HG02981 (cell line): ENCODE data around the gene CFTR.

Experiments used
- ATAC-seq: cut with Tn5 transposase; IDR thresholded peaks from one replicate; pipeline ENCODE4 v1.9.1; 2021; ENCODE audit warnings: mild to moderate bottlenecking, moderate library complexity; ENCODE audit not compliant: unreplicated experiment

CFTR gene

GRCh38 chr7:117645481-117646165, 165.8 kb downstream of the CFTR start:
- no peak for ATAC-seq

- ATAC-seq: no peak
Observed at GRCh38 chr7:117648203-117648866, 168.5 kb downstream of the CFTR start.

GRCh38 chr7:117652943-117653680, 173.3 kb downstream of the CFTR start:
- no peak for ATAC-seq

- no peak for ATAC-seq
Observed at GRCh38 chr7:117654780-117655179, 175.0 kb downstream of the CFTR start.

- ATAC-seq: no peak
Observed at GRCh38 chr7:117656806-117657205, 177.0 kb downstream of the CFTR start.

- ATAC-seq: no peak
Observed at GRCh38 chr7:117659531-117660011, 179.7 kb downstream of the CFTR start.

- no peak for ATAC-seq
Observed at GRCh38 chr7:117661328-117661727, 181.5 kb downstream of the CFTR start.

- no peak for ATAC-seq
Observed at GRCh38 chr7:117664047-117664446, 184.2 kb downstream of the CFTR start.

GRCh38 chr7:117665368-117665767, 185.5 kb downstream of the CFTR start:
- ATAC-seq: no peak

- no peak for ATAC-seq
Observed at GRCh38 chr7:117666031-117666430, 186.2 kb downstream of the CFTR start.

GRCh38 chr7:117666689-117667088, 186.9 kb downstream of the CFTR start:
- ATAC-seq: no peak

GRCh38 chr7:117667456-117667855, 187.6 kb downstream of the CFTR start:
- ATAC-seq: no peak

- ATAC-seq: no peak
Observed at GRCh38 chr7:117669818-117670217, 190.0 kb downstream of the CFTR start.

GRCh38 chr7:117672453-117672852, 192.6 kb downstream of the CFTR start:
- no peak for ATAC-seq

GRCh38 chr7:117673367-117673766, 193.5 kb downstream of the CFTR start:
- ATAC-seq: no peak

GRCh38 chr7:117673839-117674238, 194.0 kb downstream of the CFTR start:
- no peak for ATAC-seq

GRCh38 chr7:117674617-117675016, 194.8 kb downstream of the CFTR start:
- ATAC-seq: no peak

GRCh38 chr7:117675497-117676435, 195.9 kb downstream of the CFTR start:
- ATAC-seq: no peak

GRCh38 chr7:117679120-117679519, 199.3 kb downstream of the CFTR start:
- ATAC-seq: no peak

- ATAC-seq: no peak
Observed at GRCh38 chr7:117682681-117683385, 203.0 kb downstream of the CFTR start.
